HepG2 (cell line): ENCODE results near the gene PRSS36. TPM values are rescaled to one million over a fixed set of nuclear protein-coding genes. Genes with fewer than 3 reads are reported as not detected.

Experiments
- DNMT3B ChIP-seq: conservative IDR thresholded peaks from 2 replicates; pipeline ENCODE4 v1.6.1; 2016; ENCODE audit warnings: missing biosample characterization, control low read depth
- FOXJ3 ChIP-seq: sonication (generic); formaldehyde crosslinking; IDR thresholded peaks from 2 replicates; pipeline ENCODE4 v1.4.0; 2020; ENCODE audit warnings: missing genetic modification reagents, mild to moderate bottlenecking, borderline replicate concordance
- FOXK2 ChIP-seq: fragments of 450-650 bp; IDR thresholded peaks from 2 replicates; pipeline ENCODE4 v1.6.1; 2016
- HIC2 ChIP-seq: sonication (generic); formaldehyde crosslinking; IDR thresholded peaks from 2 replicates; pipeline ENCODE4 v1.9.0; 2022; ENCODE audit warnings: low read depth, missing genetic modification reagents
- IRF1 ChIP-seq: sonication (generic); formaldehyde crosslinking; IDR thresholded peaks from 2 replicates; pipeline ENCODE4 v1.4.0; 2020; ENCODE audit warnings: low read depth, mild to moderate bottlenecking, missing genetic modification reagents
- NBN ChIP-seq: fragments of 450-650 bp; conservative IDR thresholded peaks from 2 replicates; pipeline ENCODE4 v1.6.1; 2017
- NCOA5 ChIP-seq: sonication (generic); formaldehyde crosslinking; IDR thresholded peaks from 2 replicates; pipeline ENCODE4 v1.4.0; 2020; ENCODE audit warnings: missing genetic modification reagents
- POGZ ChIP-seq: sonication (generic); formaldehyde crosslinking; IDR thresholded peaks from 2 replicates; pipeline ENCODE4 v1.4.0; 2020; ENCODE audit warnings: mild to moderate bottlenecking, missing genetic modification reagents
- RFX1 ChIP-seq: fragments of 450-650 bp; IDR thresholded peaks from 2 replicates; pipeline ENCODE4 v1.6.1; 2017
- SIX4 ChIP-seq: sonication (generic); formaldehyde crosslinking; IDR thresholded peaks from 2 replicates; pipeline ENCODE4 v1.4.0; 2020; ENCODE audit warnings: missing genetic modification reagents
- TFAP4 ChIP-seq: sonication (generic); IDR thresholded peaks from 2 replicates; pipeline ENCODE4 v1.6.1; 2016; ENCODE audit warnings: low read depth, borderline replicate concordance
- ZNF256 ChIP-seq: sonication (generic); formaldehyde crosslinking; conservative IDR thresholded peaks from 2 replicates; pipeline ENCODE4 v1.4.0; 2020; ENCODE audit warnings: missing genetic modification reagents
- ZNF331 ChIP-seq: sonication (generic); formaldehyde crosslinking; IDR thresholded peaks from 2 replicates; pipeline ENCODE4 v1.4.0; 2020; ENCODE audit warnings: missing genetic modification reagents
- ZNF335 ChIP-seq: sonication (generic); formaldehyde crosslinking; IDR thresholded peaks from 2 replicates; pipeline ENCODE4 v1.4.0; 2020; ENCODE audit warnings: missing genetic modification reagents
- ZNF609 ChIP-seq: sonication (generic); formaldehyde crosslinking; IDR thresholded peaks from 2 replicates; pipeline ENCODE4 v1.4.0; 2020; ENCODE audit warnings: mild to moderate bottlenecking, missing genetic modification reagents, borderline replicate concordance
- ZNF616 ChIP-seq: sonication (generic); formaldehyde crosslinking; IDR thresholded peaks from 2 replicates; pipeline ENCODE4 v1.5.0; 2020; ENCODE audit warnings: low read depth, mild to moderate bottlenecking, missing genetic modification reagents
- ZNF75D ChIP-seq: sonication (generic); formaldehyde crosslinking; IDR thresholded peaks from 2 replicates; pipeline ENCODE4 v1.8.1; 2023; ENCODE audit warnings: missing genetic modification reagents, mild to moderate bottlenecking, borderline replicate concordance
- polyA plus RNA-seq, 8 experiments: library from polyadenylated mRNA; depleted of rRNA in 3 of 8; stranded (reverse) in 7 of 8; unstranded in 1 of 8; fragments of >200 nt; fragmentation: Illumina TruSeq in 4 of 8; extraction: Trizol in 4 of 8; gene quantifications; 2 replicates each; pipeline versions ENCODE4 v1.2.1 to v1.2.3, GENCODE V29; 2011 to 2016; ENCODE audit warnings: low read depth in 4 of 8, missing spikeins in 1 of 8, mixed read lengths in 1 of 8; ENCODE audit not compliant: insufficient read depth in 1 of 8
- total RNA-seq, 5 experiments: library from RNA; depleted of rRNA; stranded (reverse); fragments of >200 nt; fragmentation: Illumina TruSeq; extraction: Trizol; gene quantifications; 2 replicates each; pipeline ENCODE4 v1.2.3, GENCODE V29; 2016; ENCODE audit warnings: low read depth in 1 of 5
- TF ChIP-seq, protein P1 (sequence below): sonication (generic); formaldehyde crosslinking; IDR thresholded peaks from 2 replicates; pipeline ENCODE4 v1.5.0; 2020; ENCODE audit warnings: missing genetic modification reagents
- TF ChIP-seq, protein P2 (sequence below): sonication (generic); formaldehyde crosslinking; IDR thresholded peaks from 2 replicates; pipeline ENCODE4 v1.8.0; 2022; ENCODE audit warnings: mild to moderate bottlenecking, missing genetic modification reagents

The PRSS36 gene
- total and polyA plus RNA-seq, 2 of the 13 experiments (the other 11 are each of a cell fraction or from before 2014, with no cell fraction given): 1.5 to 2.1 TPM

DNA sequence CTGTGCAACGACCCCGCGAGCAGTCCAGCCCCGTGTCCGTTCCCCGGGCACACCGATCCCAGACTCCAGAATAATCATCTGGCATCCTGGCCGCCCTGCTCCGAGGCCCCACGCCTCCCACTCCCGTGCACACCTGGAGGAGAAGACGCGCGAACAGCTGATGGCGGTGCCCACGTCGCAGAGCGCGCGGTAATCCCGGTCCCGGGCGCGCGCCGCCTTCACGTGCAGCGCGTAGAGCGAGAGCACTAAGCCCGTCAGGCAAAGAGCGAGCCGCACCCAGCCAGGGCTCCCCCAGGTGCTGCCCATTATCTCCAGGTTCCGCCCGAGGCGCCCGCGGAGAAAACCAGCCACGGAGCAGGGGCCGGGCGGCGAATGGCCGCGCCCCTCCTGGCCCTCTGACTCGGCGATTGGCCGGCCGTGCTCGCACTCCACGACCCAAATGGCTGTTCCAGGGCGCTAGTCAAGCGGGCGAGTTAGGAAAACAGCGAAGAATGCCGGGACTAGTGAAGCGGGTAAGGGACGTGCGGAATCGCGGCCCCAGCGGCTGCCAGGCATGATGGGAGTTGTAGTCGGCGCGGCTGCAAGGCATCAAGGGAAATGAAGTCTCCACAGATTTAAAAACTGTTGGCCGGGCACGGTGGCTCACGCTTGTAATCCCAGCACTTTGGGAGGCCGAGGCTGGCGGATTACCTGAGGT lies 55.3 kb downstream of the PRSS36 start, which contains the start of gene VKORC1 (continued):
- TF ChIP-seq IRF1 (CRISPR knock-in tag) (0 out of 2 replicates have a peak, but pooled peaks have one; percentile 59), NCOA5 (CRISPR knock-in tag) (no peak), ZNF609 (CRISPR knock-in tag) (0 out of 2 replicates have a peak, but pooled peaks have one; percentile 2), ZNF75D (CRISPR knock-in tag) (no peak), ZNF335 (CRISPR knock-in tag) (peak; percentile 95), POGZ (peak; percentile 90), SIX4 (peak; percentile 22; the same call in 1 of the 2 replicates), RFX1 (no peak), DNMT3B (no peak), HIC2 (CRISPR knock-in tag) (peak; percentile 59; the same call in 1 of the 2 replicates), ZNF616 (0 out of 2 replicates have a peak, but pooled peaks have one; percentile 27), ZNF256 (CRISPR knock-in tag) (no peak; the same call in 1 of the 2 replicates), TFAP4 (peak; percentile 84), FOXK2 (no peak), FOXJ3 (CRISPR knock-in tag) (peak; percentile 53; the same call in 1 of the 2 replicates), ZNF331 (peak; percentile 31; the same call in 1 of the 2 replicates), NBN (no peak)
- TF ChIP-seq, protein P1, sequence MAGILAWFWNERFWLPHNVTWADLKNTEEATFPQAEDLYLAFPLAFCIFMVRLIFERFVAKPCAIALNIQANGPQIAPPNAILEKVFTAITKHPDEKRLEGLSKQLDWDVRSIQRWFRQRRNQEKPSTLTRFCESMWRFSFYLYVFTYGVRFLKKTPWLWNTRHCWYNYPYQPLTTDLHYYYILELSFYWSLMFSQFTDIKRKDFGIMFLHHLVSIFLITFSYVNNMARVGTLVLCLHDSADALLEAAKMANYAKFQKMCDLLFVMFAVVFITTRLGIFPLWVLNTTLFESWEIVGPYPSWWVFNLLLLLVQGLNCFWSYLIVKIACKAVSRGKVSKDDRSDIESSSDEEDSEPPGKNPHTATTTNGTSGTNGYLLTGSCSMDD (CRISPR knock-in tag): no peak
- TF ChIP-seq, protein P2, sequence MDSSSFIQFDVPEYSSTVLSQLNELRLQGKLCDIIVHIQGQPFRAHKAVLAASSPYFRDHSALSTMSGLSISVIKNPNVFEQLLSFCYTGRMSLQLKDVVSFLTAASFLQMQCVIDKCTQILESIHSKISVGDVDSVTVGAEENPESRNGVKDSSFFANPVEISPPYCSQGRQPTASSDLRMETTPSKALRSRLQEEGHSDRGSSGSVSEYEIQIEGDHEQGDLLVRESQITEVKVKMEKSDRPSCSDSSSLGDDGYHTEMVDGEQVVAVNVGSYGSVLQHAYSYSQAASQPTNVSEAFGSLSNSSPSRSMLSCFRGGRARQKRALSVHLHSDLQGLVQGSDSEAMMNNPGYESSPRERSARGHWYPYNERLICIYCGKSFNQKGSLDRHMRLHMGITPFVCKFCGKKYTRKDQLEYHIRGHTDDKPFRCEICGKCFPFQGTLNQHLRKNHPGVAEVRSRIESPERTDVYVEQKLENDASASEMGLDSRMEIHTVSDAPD (CRISPR knock-in tag): no peak
